ENCODE results near the gene BLVRB.
"Not testable (repeated sequence)": the region's sequence is repeated elsewhere in the genome, so short reads cannot be mapped to it uniquely, and the experiment has no call there.

The BLVRB gene

GRCh38 chr19:40475878-40476644 lies 10.5 kb upstream of the BLVRB start:
- DNase-seq, result not testable (repeated sequence)

DNA sequence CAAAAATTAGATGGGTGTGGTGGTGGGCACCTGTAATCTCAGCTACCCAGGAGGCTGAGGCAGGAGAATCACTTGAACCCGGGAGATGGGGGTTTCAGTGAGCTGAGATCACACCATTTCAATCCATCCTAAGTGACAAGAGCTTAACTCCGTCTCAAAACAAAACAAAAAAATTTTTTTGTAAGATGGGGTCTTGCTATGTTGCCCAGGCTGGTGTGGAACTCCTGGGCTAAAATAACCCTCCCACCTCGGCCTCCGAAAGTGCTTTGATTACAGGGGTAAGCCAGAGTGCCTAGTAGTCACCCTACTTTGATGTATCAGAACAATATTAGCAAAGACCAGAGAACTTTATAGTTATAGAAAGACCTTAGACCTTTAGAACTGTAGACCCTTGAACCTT lies 9.2 kb upstream of the BLVRB start:
- no peak for DNase-seq

GRCh38 chr19:40472516-40472915 lies 7.0 kb upstream of the BLVRB start:
- DNase-seq, result no peak

DNA sequence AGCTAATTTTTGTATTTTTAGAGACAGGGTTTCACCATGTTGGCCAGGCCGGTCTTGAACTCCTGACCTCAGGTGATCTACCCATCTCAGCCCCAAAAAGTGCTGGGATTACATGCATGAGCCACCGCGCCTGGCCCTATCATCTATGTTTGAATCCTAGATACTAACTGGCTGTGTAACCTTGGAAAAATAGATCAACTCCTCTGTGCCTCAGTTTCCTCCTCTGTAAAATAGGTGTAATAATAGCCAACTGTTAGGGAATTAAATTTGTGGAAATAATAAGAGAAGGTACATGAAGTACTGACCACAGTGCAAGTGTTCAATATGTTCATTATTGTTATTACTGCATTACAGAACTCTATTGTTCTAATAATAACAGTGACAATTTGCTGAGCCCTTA lies 5.6 kb upstream of the BLVRB start:
- DNase-seq, result no peak

DNA sequence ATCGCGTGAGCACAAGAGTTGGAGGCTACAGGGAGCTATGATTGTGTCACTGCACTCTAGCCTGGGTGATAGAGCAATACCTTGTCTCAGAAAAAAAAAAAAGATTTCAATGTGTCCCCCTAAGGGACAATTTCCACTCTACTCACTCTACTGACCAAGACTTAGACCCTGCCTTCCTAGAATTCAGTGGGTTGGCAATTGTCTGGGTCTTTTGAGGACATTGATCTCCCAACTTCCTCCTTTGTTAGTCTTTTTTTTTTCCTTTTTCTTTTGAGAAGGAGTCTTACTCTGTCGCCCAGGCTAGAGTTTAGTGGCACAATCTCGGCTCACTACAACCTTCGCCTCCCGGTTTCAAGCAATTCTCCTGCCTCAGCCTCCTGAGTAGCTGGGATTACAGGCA lies 3.5 kb upstream of the BLVRB start:
- DNase-seq, result no peak

GRCh38 chr19:40466985-40467734 lies 1.6 kb upstream of the BLVRB start, which contains the start of gene SPTBN4:
Gene SPTBN4 (plus strand): TSS chr19:40467001. CDS start chr19:40472622, 5,621 bp downstream.
- no peak for DNase-seq

DNA sequence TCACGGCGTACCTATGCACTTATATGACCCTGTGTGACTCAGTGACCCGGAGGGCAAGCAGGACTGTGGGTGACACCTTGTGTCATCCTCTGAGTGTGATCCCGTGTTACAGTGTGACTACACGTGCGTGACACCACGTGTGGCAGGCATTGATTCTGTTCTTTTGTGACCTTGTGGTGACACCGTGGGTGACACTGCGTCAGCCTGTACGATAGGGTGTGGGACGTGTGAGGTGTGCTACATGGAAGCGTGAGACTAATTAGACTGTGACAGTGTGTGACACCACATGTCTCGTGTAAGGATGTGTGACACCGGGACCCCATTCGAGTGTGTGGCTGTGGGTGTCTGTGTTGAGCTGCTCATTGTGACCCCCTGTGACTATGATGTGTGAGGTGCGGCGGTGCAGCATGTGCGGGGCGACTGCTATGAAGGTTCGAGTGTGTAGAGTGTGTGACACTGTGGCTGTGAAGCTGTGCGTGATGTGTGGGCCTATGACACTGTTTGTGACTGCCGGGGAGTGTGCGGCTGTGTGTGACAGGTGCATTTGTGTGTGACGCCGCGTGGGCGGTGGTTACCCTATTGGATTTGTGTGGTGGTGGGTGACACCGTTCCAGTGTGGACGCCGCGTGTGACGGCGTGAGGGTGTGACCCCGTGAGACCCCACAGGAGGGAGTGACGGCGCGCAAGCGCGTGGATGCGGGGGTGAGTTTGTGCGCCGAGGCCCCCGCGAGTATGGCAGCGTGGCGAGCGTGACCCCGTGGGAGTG lies 857 bp upstream of the BLVRB start:
- DNase-seq, result no peak

- DNase-seq, result no peak
Observed at GRCh38 chr19:40465025-40465556, 454 bp downstream of the BLVRB start.

GRCh38 chr19:40464059-40465024 lies 1.2 kb downstream of the BLVRB start:
- DNase-seq, result peak; percentile 61

DNA sequence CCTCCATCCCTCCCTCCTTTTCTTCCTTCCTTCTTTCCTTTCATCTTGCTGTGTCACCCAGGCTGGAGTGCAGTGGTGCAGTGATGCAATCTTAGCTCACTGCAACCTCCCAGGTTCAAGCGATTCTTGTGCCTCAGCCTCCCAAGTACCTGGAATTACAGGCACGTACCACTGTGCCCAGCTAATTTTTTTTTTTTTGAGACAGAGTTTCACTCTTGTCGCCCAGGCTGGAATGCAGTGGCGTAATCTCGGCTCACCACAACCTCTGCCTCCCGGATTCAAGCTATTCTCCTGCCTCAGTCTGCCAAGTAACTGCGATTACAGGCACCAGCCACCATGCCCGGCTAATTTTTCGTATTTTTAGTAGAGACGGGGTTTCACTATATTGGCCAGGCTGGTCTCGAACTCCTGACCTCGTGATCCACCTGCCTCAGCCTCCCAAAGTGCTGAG lies 1.9 kb downstream of the BLVRB start:
- DNase-seq, result not testable (repeated sequence)

- DNase-seq, result no peak
Observed at GRCh38 chr19:40461669-40462221, 3.8 kb downstream of the BLVRB start.

- no peak for DNase-seq
Observed at GRCh38 chr19:40460185-40460584, 5.4 kb downstream of the BLVRB start.

DNA sequence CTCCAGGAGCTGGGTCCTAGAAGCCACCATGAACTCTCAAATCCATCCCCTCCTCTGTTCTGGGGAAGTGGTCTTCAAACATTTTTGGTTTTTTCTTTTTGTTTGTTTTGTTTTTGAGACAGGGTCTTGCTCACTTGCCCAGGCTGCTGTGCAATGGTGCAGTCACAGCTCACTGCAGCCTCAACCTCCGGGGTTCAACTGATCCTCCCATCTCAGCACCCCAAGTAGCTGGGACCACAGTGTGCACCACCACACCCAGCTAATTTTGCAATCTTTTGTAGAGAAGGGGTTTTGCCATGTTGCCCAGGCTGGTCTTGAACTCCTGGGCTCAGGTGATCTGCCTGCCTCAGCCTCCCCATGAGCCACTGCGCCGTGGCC lies 7.0 kb downstream of the BLVRB start:
- DNase-seq, result no peak

DNA sequence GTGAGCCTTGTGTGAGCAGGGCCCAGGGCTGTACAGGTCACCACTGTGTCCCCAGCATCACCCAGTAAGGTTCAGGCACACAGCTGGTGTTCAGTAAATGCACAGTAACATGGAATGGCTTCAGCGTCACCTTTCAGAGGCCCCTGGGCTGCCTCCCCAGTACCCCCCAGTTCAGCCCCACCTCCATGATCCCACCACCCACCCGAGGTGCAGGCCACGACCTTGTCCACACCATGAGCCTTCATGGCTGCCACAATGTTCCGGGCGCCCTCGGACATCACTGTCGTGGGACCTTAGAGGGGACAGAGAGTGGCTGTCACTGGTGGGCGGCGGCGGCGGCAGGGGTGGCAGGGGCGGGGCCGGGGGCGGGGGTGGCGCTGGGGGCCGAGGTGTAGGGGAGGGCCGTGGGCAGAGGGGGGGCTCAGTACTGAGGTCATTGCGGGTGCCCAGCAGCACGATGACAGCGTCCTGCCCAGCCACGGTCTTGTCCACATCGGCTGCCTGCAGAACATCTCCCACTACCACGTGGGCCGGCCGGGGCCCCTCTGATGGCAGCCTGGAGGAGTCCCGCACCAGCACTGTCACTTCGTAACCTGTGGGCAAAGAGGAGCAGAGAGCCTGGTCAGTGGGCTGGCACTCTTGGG lies 7.5 kb downstream of the BLVRB start:
- DNase-seq, result no peak

DNA sequence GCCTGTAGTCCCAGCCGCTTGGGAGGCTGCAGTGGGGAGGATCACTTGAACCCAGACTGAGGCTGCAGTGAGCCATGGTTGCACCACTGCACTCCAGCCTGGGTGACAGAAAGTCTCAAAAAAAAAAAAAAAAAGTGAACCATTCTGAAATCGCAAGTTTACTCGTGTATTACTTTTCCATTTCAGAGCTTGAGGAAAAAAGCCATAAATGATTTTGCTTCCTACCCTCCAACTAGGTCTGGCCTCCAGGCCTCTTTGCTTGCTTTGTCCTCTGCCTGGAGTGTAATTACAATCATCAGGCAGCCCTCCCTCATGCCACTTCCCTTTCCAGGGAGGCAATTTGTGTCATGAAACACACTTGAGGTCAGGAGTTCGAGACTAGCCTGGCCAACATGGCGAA lies 8.5 kb downstream of the BLVRB start:
- no peak for DNase-seq

DNA sequence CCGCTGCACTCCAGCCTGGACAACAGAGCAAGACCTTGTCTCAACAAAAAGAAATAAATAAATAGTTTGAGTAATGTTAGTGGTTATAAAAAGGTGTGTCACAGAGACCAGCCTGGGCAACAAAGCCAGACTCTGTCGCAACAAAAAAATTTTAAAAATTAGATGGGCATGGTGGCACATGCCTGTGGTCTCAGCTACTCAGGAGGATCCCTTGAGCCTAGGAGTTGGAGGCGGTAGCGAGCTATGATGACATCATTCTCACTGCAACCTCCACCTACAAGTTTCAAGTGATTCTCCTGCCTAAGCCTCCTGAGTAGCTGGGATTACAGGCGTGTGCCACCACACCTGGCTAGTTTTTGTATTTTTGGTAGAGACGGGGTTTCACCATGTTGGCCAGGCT lies 11.6 kb downstream of the BLVRB start:
- DNase-seq, result not testable (repeated sequence)

GRCh38 chr19:40453151-40453735 lies 12.3 kb downstream of the BLVRB start:
- DNase-seq, result no peak

GRCh38 chr19:40452016-40452415 lies 13.5 kb downstream of the BLVRB start:
- DNase-seq, result no peak

DNA sequence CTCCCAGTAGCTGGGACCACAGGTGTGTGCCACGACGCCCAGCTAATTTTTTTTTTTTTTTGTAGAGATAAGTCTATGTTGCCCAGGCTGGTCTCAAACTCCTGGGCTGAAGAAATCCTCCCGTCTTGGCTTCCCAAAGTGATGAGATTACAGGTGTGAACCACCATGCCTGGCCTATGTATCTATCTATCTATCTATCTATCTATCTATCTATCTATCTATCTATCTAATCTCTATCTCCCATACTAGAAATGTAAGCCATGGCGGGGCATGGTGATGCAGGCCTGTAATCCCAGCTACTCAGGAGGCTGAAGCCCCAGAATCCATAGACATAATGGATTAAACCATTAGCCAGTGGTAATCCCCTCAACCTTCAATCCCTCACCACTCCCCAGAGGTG lies 14.9 kb downstream of the BLVRB start:
- no peak for DNase-seq

GRCh38 chr19:40449506-40449905 lies 16.0 kb downstream of the BLVRB start:
- DNase-seq, result no peak

Measured in GOT3 (cell line).